GM10248 (cell line): ENCODE results near the gene GP1BB.

Source experiments
- CTCF ChIA-PET: fragments of 300-600 bp; sonication (Branson Sonifier 250); formaldehyde crosslinking; extraction: SDS; loops from one replicate; lab custom pipeline; 2021; ENCODE audit warnings: antibody characterized with exemption; lab: Yijun Ruan, JAX
- POLR2A ChIA-PET: fragments of 350-650 bp; sonication (Branson Sonifier 250); formaldehyde crosslinking; extraction: SDS; loops from one replicate; lab custom pipeline; 2020; ENCODE audit warnings: antibody characterized with exemption; lab: Yijun Ruan, JAX
- DNase-seq: peaks from one replicate; pipeline ENCODE4 v3.0.0; 2012; ENCODE audit errors: extremely low spot score
- CTCF ChIP-seq: IDR thresholded peaks from 2 replicates; pipeline ENCODE4 v1.5.1; 2012; ENCODE audit warnings: mild to moderate bottlenecking, low read depth; ENCODE audit errors: extremely low read depth, missing control alignments, control extremely low read depth

GP1BB gene

GRCh38 chr22:19720150-19720827 is 3.0 kb upstream of the GP1BB start:
- POLR2A ChIA-PET, result no interaction called here
- CTCF ChIA-PET, result interaction anchor here (1.1 to 3.9 kb wide), 2 partner anchors 10 to 14 kb away, joined by 4 to 20 read pairs; no protein-coding TSS in a partner anchor
- TF ChIP-seq CTCF, result no peak
- no peak for DNase-seq

GRCh38 chr22:19720999-19721329 is 2.4 kb upstream of the GP1BB start:
- ChIA-PET POLR2A (no interaction called here), CTCF (interaction anchor here (3.9 kb wide), 1 partner anchor 9 kb away, joined by 20 read pairs; no protein-coding TSS in a partner anchor)

GRCh38 chr22:19721330-19722177 is 1.8 kb upstream of the GP1BB start:
- CTCF ChIA-PET, result interaction anchor here (0.7 to 3.9 kb wide), 2 partner anchors 9 to 188 kb away, joined by 3 to 20 read pairs; no protein-coding TSS in a partner anchor
- TF ChIP-seq CTCF, result no peak
- POLR2A ChIA-PET, result no interaction called here
- no peak for DNase-seq

More at GRCh38 chr22:19720999-19721329, 2.4 kb upstream of the GP1BB start:
- TF ChIP-seq CTCF, result no peak
- DNase-seq, result no peak

GRCh38 chr22:19722178-19722981 is 959 bp upstream of the GP1BB start:
- ChIA-PET POLR2A (no interaction called here), CTCF (interaction anchor here (0.7 kb wide), 1 partner anchor 188 kb away, joined by 3 read pairs; no protein-coding TSS in a partner anchor)
- TF ChIP-seq CTCF, result no peak
- no peak for DNase-seq

- ChIA-PET CTCF (interaction anchor here (1.0 to 1.3 kb wide), 2 partner anchors 50 to 231 kb away, joined by 3 read pairs; no protein-coding TSS in a partner anchor), POLR2A (no interaction called here)
- no peak for TF ChIP-seq CTCF
- DNase-seq, result no peak
These were observed 432 bp upstream of the GP1BB start for GRCh38 chr22:19722982-19723231.
